ENCODE measurements around the gene SS18.

The SS18 gene, protein sequence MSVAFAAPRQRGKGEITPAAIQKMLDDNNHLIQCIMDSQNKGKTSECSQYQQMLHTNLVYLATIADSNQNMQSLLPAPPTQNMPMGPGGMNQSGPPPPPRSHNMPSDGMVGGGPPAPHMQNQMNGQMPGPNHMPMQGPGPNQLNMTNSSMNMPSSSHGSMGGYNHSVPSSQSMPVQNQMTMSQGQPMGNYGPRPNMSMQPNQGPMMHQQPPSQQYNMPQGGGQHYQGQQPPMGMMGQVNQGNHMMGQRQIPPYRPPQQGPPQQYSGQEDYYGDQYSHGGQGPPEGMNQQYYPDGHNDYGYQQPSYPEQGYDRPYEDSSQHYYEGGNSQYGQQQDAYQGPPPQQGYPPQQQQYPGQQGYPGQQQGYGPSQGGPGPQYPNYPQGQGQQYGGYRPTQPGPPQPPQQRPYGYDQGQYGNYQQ

DNA sequence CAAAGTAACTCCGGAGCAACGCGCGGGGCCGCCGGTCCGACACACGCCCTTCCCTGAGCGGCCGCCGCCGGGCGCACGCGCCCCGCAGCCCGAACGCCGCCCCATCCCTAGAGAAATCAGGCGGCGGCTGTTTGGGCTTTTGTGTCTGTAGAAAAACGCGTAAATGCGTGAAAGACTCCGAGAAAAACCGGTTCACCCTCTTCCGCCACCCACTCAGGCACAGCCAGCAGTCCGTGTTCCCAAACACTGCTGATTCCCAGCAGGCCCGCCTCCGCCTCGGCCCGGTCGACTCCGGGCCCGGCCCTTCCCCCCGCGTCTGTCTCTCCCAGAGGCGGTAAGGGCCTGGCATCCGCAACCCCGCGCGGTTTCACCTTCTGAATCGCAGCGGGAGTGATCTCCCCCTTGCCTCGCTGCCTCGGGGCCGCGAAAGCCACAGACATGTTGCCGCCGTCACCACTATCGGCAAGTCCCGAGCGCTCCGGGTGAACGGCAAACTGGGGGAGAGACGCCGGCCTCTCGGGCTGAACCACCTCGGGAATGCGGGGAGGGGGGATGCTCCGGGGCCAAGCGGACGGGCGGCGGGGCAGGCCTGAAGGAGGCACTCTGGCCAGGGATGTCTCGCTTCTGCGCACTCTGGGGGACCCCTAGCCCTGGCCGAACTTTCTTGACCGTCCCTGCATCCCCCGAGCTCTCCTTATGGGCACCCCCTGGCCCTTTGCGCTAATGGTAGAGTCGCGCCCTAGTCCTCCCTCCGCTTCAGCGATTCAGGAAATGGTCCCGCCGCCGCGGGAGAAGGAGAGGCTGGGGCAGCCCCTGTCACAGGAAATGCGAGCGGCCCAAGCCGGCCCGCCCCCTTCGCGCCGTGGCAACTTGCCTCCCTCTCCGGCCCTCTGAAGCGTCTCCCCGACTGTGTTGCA, at the start of gene SS18:
TSS of gene SS18 (minus strand) at position 484 of the 917 bp plus-strand sequence. CDS start at position 440, 44 bp downstream.
- Histone ChIP-seq H3K27ac (ENCODE audit: low read depth, low read length, poor library complexity, severe bottlenecking) (peak within 1 kb of the TSS; percentile 85), H3K4me2 (ENCODE audit: low read length) (peak within 1 kb of the TSS; percentile 78), H3K27me3 (ENCODE audit: insufficient read depth, low read length) (no peaks in the 10 kb centered on the region), H3K9ac (ENCODE audit: low read length) (peak within 1 kb of the TSS; percentile 94), H3K9me2 (ENCODE audit: low read depth, low read length) (no peaks in the 10 kb centered on the region), H2AFZ (ENCODE audit: low read length) (peak within 1 kb of the TSS; percentile 57; the same call in 1 of the 2 replicates), H3K36me3 (ENCODE audit: insufficient read depth, low read length) (peaks cover 22% of the 10 kb centered on the region), H3F3A (ENCODE audit: insufficient read depth, low read length) (no peaks in the 10 kb centered on the region), H3K4me1 (ENCODE audit: insufficient read depth, low read length, severe bottlenecking) (peaks cover 39% of the 10 kb centered on the region), H3K4me3 (ENCODE audit: low read depth, low read length, poor library complexity, severe bottlenecking) (peak within 1 kb of the TSS; percentile 95), H3K79me2 (ENCODE audit: insufficient read depth, low read length) (peaks cover 44% of the 10 kb centered on the region), H3K9me3 (ENCODE audit: low read length) (no peaks in the 10 kb centered on the region), H4K20me1 (ENCODE audit: insufficient read depth, low read length) (no peaks in the 10 kb centered on the region)
- TF ChIP-seq, protein P1, sequence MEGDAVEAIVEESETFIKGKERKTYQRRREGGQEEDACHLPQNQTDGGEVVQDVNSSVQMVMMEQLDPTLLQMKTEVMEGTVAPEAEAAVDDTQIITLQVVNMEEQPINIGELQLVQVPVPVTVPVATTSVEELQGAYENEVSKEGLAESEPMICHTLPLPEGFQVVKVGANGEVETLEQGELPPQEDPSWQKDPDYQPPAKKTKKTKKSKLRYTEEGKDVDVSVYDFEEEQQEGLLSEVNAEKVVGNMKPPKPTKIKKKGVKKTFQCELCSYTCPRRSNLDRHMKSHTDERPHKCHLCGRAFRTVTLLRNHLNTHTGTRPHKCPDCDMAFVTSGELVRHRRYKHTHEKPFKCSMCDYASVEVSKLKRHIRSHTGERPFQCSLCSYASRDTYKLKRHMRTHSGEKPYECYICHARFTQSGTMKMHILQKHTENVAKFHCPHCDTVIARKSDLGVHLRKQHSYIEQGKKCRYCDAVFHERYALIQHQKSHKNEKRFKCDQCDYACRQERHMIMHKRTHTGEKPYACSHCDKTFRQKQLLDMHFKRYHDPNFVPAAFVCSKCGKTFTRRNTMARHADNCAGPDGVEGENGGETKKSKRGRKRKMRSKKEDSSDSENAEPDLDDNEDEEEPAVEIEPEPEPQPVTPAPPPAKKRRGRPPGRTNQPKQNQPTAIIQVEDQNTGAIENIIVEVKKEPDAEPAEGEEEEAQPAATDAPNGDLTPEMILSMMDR (IDR thresholded peaks at IDR 0.05; ENCODE audit: low read length) = no peak
- no peak for TF ChIP-seq EZH2 (IDR thresholded peaks at IDR 0.05; ENCODE audit: borderline replicate concordance, low read length)

DNA sequence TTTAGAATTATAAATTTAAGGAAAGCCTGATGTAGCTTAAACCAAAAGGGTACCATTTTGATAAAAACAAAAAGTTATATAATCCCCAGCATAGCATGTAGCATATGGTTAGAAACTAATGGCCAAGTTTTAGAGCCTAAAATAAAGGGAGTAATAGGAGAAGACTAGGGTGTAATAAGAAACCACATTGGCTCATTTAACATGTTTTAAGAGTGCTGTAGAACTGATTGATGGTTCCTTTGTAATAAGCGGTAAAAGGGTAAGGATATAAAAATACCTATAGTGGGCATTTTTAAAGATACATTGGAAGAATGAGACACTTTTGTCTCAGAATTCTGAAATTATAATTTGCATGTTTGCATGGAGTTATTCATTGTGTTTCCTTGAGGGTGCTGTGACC, 45.1 kb upstream of the SS18 start:
- no peaks in the 10 kb centered on the region for H3K27me3 ChIP-seq (ENCODE audit: insufficient read depth, low read length)
- H4K20me1 ChIP-seq (ENCODE audit: insufficient read depth, low read length) = no peaks in the 10 kb centered on the region
- H3K79me2 ChIP-seq (ENCODE audit: insufficient read depth, low read length) = peaks cover 16% of the 10 kb centered on the region
- H3K4me2 ChIP-seq (ENCODE audit: low read length) = peak overlapping the region; percentile 98
- 0 out of 2 replicates have a peak overlapping the region, but pooled peaks have one; percentile 1 for H2AFZ ChIP-seq (ENCODE audit: low read length)
- no peaks in the 10 kb centered on the region for H3K9me2 ChIP-seq (ENCODE audit: low read depth, low read length)
- no peak for TF ChIP-seq EZH2 (IDR thresholded peaks at IDR 0.05; ENCODE audit: borderline replicate concordance, low read length)
- TF ChIP-seq, protein P1 (IDR thresholded peaks at IDR 0.05; ENCODE audit: low read length) = no peak
- H3K27ac ChIP-seq (ENCODE audit: low read depth, low read length, poor library complexity, severe bottlenecking) = peak overlapping the region; percentile 89
- H3K4me3 ChIP-seq (ENCODE audit: low read depth, low read length, poor library complexity, severe bottlenecking) = peak overlapping the region; percentile 79
- H3K36me3 ChIP-seq (ENCODE audit: insufficient read depth, low read length) = peaks cover 10% of the 10 kb centered on the region
- H3K9me3 ChIP-seq (ENCODE audit: low read length) = no peaks in the 10 kb centered on the region
- no peaks in the 10 kb centered on the region; the same call in 1 of the 2 replicates for H3F3A ChIP-seq (ENCODE audit: insufficient read depth, low read length)
- H3K9ac ChIP-seq (ENCODE audit: low read length) = peak overlapping the region; percentile 94
- H3K4me1 ChIP-seq (ENCODE audit: insufficient read depth, low read length, severe bottlenecking) = peaks cover 60% of the 10 kb centered on the region

DNA sequence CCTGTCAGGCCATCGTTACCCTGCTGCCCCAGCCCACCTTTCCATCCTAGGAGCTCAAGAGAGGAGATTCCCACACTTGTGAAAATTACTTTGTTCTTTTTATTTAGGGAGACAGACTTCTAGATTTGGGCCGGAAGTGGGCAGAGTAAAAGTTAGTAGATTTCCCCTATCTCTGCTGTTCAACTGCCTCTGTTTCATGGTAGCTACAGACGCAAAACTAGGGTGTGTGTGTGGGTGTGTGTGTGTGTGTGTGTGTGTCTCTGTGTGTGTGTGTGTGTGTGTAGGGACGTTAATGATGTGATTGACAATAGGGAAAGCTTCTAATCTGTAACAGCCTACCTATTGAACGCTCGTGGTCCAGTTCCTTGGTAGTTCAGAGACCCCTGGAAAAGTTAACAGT, 43.7 kb upstream of the SS18 start:
- Histone ChIP-seq H3K4me2 (ENCODE audit: low read length) (peak overlapping the region; percentile 98), H3K9ac (ENCODE audit: low read length) (peak overlapping the region; percentile 94), H2AFZ (ENCODE audit: low read length) (no peak overlapping the region), H3K9me2 (ENCODE audit: low read depth, low read length) (no peaks in the 10 kb centered on the region), H4K20me1 (ENCODE audit: insufficient read depth, low read length) (no peaks in the 10 kb centered on the region), H3K27ac (ENCODE audit: low read depth, low read length, poor library complexity, severe bottlenecking) (peak overlapping the region; percentile 89), H3K36me3 (ENCODE audit: insufficient read depth, low read length) (no peaks in the 10 kb centered on the region), H3K4me1 (ENCODE audit: insufficient read depth, low read length, severe bottlenecking) (peaks cover 59% of the 10 kb centered on the region), H3F3A (ENCODE audit: insufficient read depth, low read length) (no peaks in the 10 kb centered on the region; the same call in 1 of the 2 replicates), H3K27me3 (ENCODE audit: insufficient read depth, low read length) (no peaks in the 10 kb centered on the region), H3K79me2 (ENCODE audit: insufficient read depth, low read length) (peaks cover 11% of the 10 kb centered on the region), H3K4me3 (ENCODE audit: low read depth, low read length, poor library complexity, severe bottlenecking) (peak overlapping the region; percentile 79), H3K9me3 (ENCODE audit: low read length) (no peaks in the 10 kb centered on the region)
- no peak for TF ChIP-seq EZH2 (IDR thresholded peaks at IDR 0.05; ENCODE audit: borderline replicate concordance, low read length)
- TF ChIP-seq, protein P1 (IDR thresholded peaks at IDR 0.05; ENCODE audit: low read length) = no peak
